ENCODE data around the gene TTC7B.

TTC7B gene

DNA sequence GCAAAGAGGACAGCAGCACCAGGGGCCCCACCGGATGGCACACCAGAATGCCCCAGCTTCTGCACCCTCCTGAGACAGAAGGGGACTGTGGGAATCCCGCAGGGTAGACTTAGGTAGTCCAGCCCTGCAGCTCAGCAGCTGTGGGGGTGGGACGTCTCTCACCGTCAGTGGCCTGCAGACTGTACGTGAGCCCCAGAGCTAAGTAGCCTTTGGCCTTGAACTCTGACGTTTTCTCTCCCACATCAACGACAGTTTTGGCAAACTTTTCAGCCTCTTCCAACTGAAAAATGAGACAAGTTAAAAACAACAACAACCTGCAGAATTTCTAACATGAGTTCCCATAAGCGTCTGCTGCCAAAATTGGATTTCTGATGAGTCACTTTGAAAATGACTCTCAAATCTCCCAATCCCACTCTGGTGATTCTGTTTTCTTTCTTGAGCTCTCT lies 161.4 kb downstream of the TTC7B start:
- no peak for TF ChIP-seq GATA2 (IDR thresholded peaks at IDR 0.05; ENCODE audit: low read depth, low read length)
- no peak for TF ChIP-seq GATA3 (IDR thresholded peaks at IDR 0.05; ENCODE audit: low read depth, low read length)

- TF ChIP-seq GATA2 (IDR thresholded peaks at IDR 0.05; ENCODE audit: low read depth, low read length) (no peak), GATA3 (IDR thresholded peaks at IDR 0.05; ENCODE audit: low read depth, low read length) (no peak)
Observed at GRCh38 chr14:90652626-90653025, 163.6 kb downstream of the TTC7B start.

DNA sequence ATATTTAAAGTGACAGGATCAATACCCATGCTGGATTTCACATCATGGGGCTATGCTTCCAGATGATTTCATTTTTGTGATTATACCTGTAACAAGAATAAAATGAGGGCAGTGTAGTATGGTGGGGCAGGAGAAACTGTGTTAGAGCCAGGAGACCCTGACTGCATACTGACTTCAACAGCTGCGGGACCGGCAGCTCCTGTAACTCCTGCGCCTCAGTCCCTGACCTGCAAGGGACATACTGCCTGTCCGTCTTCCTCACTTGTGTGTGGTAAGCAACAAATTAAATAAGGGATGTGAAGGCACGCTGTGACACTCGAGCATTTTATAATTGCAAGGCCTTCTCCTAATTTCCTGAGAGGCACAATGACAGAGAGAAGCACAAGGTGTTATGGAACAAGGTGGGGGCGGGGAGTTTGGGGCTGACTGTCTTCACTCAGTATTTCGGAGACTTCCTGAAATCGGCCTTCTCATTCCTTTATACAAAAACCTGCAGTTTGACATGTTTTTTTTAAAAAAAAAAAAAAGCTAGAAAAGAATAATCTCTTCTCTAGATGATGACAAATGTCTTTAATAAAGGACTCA lies 164.2 kb downstream of the TTC7B start:
- TF ChIP-seq GATA3 (IDR thresholded peaks at IDR 0.05; ENCODE audit: low read depth, low read length) (no peak), GATA2 (IDR thresholded peaks at IDR 0.05; ENCODE audit: low read depth, low read length) (no peak)

- no peak for TF ChIP-seq GATA2 (IDR thresholded peaks at IDR 0.05; ENCODE audit: low read depth, low read length)
- TF ChIP-seq GATA3 (IDR thresholded peaks at IDR 0.05; ENCODE audit: low read depth, low read length) = no peak
Observed at GRCh38 chr14:90651271-90651804, 164.9 kb downstream of the TTC7B start.

GRCh38 chr14:90649557-90650135 lies 166.6 kb downstream of the TTC7B start:
- TF ChIP-seq GATA2 (IDR thresholded peaks at IDR 0.05; ENCODE audit: low read depth, low read length) = no peak
- TF ChIP-seq GATA3 (IDR thresholded peaks at IDR 0.05; ENCODE audit: low read depth, low read length) = no peak

GRCh38 chr14:90649083-90649482 lies 167.1 kb downstream of the TTC7B start:
- TF ChIP-seq GATA2 (IDR thresholded peaks at IDR 0.05; ENCODE audit: low read depth, low read length) (no peak), GATA3 (IDR thresholded peaks at IDR 0.05; ENCODE audit: low read depth, low read length) (no peak)

DNA sequence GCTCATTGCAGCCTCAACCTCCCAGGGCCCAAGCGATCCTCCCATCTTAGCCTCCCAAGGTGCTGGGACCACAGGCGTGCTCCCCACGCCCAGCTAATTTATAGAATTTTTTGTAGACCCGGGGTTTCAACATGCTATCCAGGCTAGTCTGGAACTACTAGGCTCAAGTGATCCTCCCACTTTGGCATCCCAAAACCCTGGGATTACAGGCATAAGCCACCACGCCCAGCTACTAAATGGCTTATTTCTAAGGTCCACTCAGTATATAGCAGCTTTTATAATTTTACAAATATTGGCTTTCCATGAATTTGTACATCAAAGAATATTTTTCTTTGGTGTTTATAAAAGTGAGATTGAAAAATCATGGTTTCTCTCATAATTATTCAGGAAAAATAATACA lies 167.8 kb downstream of the TTC7B start:
- TF ChIP-seq GATA2 (IDR thresholded peaks at IDR 0.05; ENCODE audit: low read depth, low read length) (no peak), GATA3 (IDR thresholded peaks at IDR 0.05; ENCODE audit: low read depth, low read length) (no peak)

GRCh38 chr14:90647473-90648005 lies 168.7 kb downstream of the TTC7B start:
- TF ChIP-seq GATA3 (IDR thresholded peaks at IDR 0.05; ENCODE audit: low read depth, low read length) (no peak), GATA2 (IDR thresholded peaks at IDR 0.05; ENCODE audit: low read depth, low read length) (no peak)

- TF ChIP-seq GATA2 (IDR thresholded peaks at IDR 0.05; ENCODE audit: low read depth, low read length) (no peak), GATA3 (IDR thresholded peaks at IDR 0.05; ENCODE audit: low read depth, low read length) (no peak)
Observed at GRCh38 chr14:90645842-90646443, 170.3 kb downstream of the TTC7B start.

DNA sequence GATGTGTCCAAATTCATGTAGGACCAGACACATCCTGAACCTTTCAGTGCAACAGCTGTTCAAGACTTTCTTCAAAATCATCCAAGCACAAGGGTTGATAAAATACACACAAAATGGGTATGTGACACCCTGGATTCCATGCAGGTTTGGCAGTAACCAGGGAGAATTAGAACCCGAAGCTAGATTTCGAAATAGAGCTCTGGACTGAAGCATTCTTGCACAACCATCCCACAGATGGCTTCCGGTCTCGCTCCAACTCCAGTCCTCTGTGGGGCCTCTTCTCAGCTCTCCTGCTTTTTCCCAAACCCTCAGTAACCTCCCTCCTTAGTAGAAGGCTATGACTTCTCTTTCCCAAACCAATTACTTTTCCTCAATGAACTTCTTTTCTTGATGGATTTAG lies 171.3 kb downstream of the TTC7B start:
- TF ChIP-seq GATA2 (IDR thresholded peaks at IDR 0.05; ENCODE audit: low read depth, low read length) = no peak
- TF ChIP-seq GATA3 (IDR thresholded peaks at IDR 0.05; ENCODE audit: low read depth, low read length) = no peak

GRCh38 chr14:90643982-90644670 lies 172.1 kb downstream of the TTC7B start:
- TF ChIP-seq GATA3 (IDR thresholded peaks at IDR 0.05; ENCODE audit: low read depth, low read length) (no peak), GATA2 (IDR thresholded peaks at IDR 0.05; ENCODE audit: low read depth, low read length) (no peak)

DNA sequence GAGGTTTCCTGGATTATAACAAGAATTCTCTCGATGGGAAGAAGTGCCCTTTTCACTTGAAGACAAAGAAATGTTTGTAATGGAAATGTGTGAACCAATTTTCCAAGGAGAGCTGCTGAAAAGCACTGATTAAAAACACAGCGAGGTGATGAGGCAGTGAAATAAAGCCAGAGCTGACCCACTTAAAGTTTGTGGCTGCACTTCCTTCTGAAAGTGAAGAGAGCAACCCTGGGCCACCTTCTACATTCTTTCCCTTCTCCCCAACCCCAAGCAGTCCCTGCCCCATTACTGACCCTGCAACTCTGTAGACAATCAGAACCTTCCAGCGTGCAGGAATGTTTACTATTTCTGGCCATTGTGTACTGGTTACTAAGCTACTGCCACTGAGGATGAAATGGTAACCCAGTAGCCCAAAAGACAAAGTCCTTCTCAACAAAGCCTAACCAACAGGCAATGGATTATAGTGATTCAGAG lies 173.9 kb downstream of the TTC7B start:
- no peak for TF ChIP-seq GATA2 (IDR thresholded peaks at IDR 0.05; ENCODE audit: low read depth, low read length)
- TF ChIP-seq GATA3 (IDR thresholded peaks at IDR 0.05; ENCODE audit: low read depth, low read length) = no peak

GRCh38 chr14:90641615-90642243 lies 174.5 kb downstream of the TTC7B start:
- TF ChIP-seq GATA3 (IDR thresholded peaks at IDR 0.05; ENCODE audit: low read depth, low read length) = no peak
- TF ChIP-seq GATA2 (IDR thresholded peaks at IDR 0.05; ENCODE audit: low read depth, low read length) = no peak

DNA sequence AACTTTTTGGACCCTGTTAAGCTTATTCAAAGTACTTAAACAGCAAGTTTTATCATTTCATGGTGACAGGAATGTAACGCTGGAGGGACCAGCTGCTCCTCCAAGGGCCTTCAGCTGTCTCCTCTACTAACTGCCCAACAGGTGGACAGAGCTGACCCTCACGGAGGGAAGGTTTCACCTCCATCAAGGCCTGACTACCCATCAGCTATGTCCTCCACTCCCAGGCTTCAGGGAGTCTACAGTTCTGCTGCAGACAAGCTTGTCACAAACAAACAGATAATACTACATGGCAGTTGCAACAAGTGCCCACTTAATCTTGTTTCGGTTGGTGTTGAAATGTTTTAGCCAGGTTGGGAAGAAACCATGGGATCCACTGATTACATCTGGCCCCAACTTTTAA lies 175.1 kb downstream of the TTC7B start:
- TF ChIP-seq GATA2 (IDR thresholded peaks at IDR 0.05; ENCODE audit: low read depth, low read length) = no peak
- no peak for TF ChIP-seq GATA3 (IDR thresholded peaks at IDR 0.05; ENCODE audit: low read depth, low read length)
